ENCODE measurements around the gene SLC7A6OS. TPM values are rescaled to one million over a fixed set of nuclear protein-coding genes. Genes with fewer than 3 reads are reported as not detected.

SLC7A6OS gene
- total RNA-seq, 4 donors from 2014 or later = 8.7 to 15.7 (median 11.5) TPM

- Histone ChIP-seq H3K36me3 (peaks cover 26 to 84% (median 73%) of the 10 kb centered on the region in 4 donors), H3K4me3 (no peak overlapping the region), H3K27ac (replicated peaks in 1 of 4) (no peak overlapping the region), H3K9me3 (no peaks in the 10 kb centered on the region), H3K27me3 (no peaks in the 10 kb centered on the region), H3K4me1 (no peaks in the 10 kb centered on the region)
- 93% methylated on average over 6 of the region's 6 CpGs for WGBS
- DNase-seq (ENCODE audit: extremely low spot score) = no peak
- intact Hi-C loops (cut with DNase I) = no loop called here
- TF ChIP-seq CTCF (IDR thresholded peaks at IDR 0.05) (no peak), POLR2AphosphoS5 (IDR thresholded peaks at IDR 0.05) (no peak), POLR2A (IDR thresholded peaks at IDR 0.05; ENCODE audit: low read depth) (no peak), EP300 (IDR thresholded peaks at IDR 0.05) (no peak)
Measured at GRCh38 chr16:68319185-68319908, 8.6 kb upstream of the SLC7A6OS start.

DNA sequence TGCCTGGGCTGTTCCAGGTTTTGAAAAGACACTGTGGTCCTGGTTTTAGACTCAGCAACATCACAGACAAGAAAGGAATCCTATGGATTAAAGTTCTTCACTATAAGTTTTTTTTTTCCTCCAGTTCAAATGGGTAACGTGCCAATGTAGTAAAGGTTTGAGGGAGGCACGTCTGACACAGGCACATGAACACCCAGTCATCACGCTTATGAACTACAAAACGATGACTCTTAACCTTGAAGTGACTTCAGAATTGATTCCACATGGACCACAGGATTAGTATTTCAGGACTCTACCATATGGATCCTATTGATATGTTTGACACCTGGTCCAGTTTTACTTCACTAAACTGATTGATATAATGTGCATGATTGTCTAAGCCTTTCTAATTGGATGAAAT lies 2.4 kb upstream of the SLC7A6OS start:
- H3K36me3 ChIP-seq = peaks cover 18 to 43% (median 34%) of the 10 kb centered on the region in 4 donors
- WGBS = 77% methylated on average over 4 of the region's 4 CpGs

GRCh38 chr16:68310437-68310773 lies 341 bp downstream of the SLC7A6OS start:
- Histone ChIP-seq H3K27me3 (no peaks in the 10 kb centered on the region), H3K4me1 (peaks cover 23 to 46% (median 41%) of the 10 kb centered on the region in 4 donors), H3K9me3 (no peaks in the 10 kb centered on the region), H3K27ac (replicated peaks in 1 of 4) (peak overlapping the region; percentile 77 to 84 (median 82)), H3K4me3 (peak overlapping the region; percentile 71 to 92 (median 86)), H3K36me3 (peaks cover 4 to 46% (median 36%) of the 10 kb centered on the region in 4 donors)
- no peak for TF ChIP-seq POLR2A (IDR thresholded peaks at IDR 0.05; ENCODE audit: low read depth)
- no peak for TF ChIP-seq CTCF (IDR thresholded peaks at IDR 0.05)
- no peak for TF ChIP-seq EP300 (IDR thresholded peaks at IDR 0.05)
- TF ChIP-seq POLR2AphosphoS5 (IDR thresholded peaks at IDR 0.05) = no peak
- DNase-seq (ENCODE audit: extremely low spot score) = no peak
- intact Hi-C loops (cut with DNase I) = loop anchor here (5.0 kb wide), 1 partner anchor 48 kb away; the partner anchor contains the start of gene SLC7A6
- WGBS = no CpG with 5 or more reads among the region's 29 CpGs

More for the DNA sequence above, 2.4 kb upstream of the SLC7A6OS start:
- no peak for TF ChIP-seq POLR2A (IDR thresholded peaks at IDR 0.05; ENCODE audit: low read depth)
- TF ChIP-seq CTCF (IDR thresholded peaks at IDR 0.05) = no peak
- no peak for TF ChIP-seq POLR2AphosphoS5 (IDR thresholded peaks at IDR 0.05)
- no peak for TF ChIP-seq EP300 (IDR thresholded peaks at IDR 0.05)
- H3K27ac ChIP-seq (replicated peaks in 1 of 4) = no peak overlapping the region
- H3K9me3 ChIP-seq = no peaks in the 10 kb centered on the region
- peaks cover 23 to 46% (median 39%) of the 10 kb centered on the region in 4 donors for H3K4me1 ChIP-seq
- H3K27me3 ChIP-seq = no peaks in the 10 kb centered on the region
- no peak for DNase-seq (ENCODE audit: extremely low spot score)
- intact Hi-C loops (cut with DNase I) = loop anchor here (5.0 kb wide), 1 partner anchor 51 kb away; the partner anchor contains the start of gene SLC7A6
- no peak overlapping the region for H3K4me3 ChIP-seq

DNA sequence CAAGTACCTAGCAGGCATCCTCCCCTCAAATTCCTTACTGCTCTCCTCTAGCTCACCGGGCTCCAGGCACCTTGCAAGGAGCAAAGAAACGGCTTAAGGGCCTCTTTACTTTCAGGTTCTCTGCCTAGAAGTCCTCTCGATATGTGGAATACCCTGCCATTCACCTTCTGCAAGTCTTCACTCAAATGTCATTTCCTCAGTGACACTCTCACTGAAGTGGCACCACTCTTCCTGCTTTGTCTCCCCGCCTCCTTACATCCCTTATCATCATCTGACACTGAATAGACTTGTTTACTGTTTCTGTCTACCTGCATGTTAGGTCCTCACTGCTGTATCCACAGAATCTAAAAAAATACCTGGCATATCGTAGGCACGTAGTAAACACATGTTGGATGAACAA lies 947 bp downstream of the SLC7A6OS start:
- peak overlapping the region; percentile 71 to 92 (median 86) for H3K4me3 ChIP-seq
- whole genome bisulfite sequencing = 37% methylated on average over 6 of the region's 6 CpGs
- no peaks in the 10 kb centered on the region for H3K27me3 ChIP-seq
- peaks cover 23 to 46% (median 41%) of the 10 kb centered on the region in 4 donors for H3K4me1 ChIP-seq
- intact Hi-C loops (cut with DNase I) = loop anchor here (5.0 kb wide), 1 partner anchor 47 kb away; the partner anchor contains the start of gene SLC7A6
- H3K9me3 ChIP-seq = no peaks in the 10 kb centered on the region
- peaks cover 4 to 52% (median 40%) of the 10 kb centered on the region in 4 donors for H3K36me3 ChIP-seq
- no peak for DNase-seq (ENCODE audit: extremely low spot score)
- no peak for TF ChIP-seq POLR2A (IDR thresholded peaks at IDR 0.05; ENCODE audit: low read depth)
- H3K27ac ChIP-seq (replicated peaks in 1 of 4) = peak overlapping the region in 3 of 4 donors; percentile 77 to 84 (median 80)

GRCh38 chr16:68306633-68307032 lies 4.1 kb downstream of the SLC7A6OS start:
- WGBS = 85% methylated on average over 3 of the region's 3 CpGs
- TF ChIP-seq POLR2AphosphoS5 (IDR thresholded peaks at IDR 0.05) = no peak
- TF ChIP-seq POLR2A (IDR thresholded peaks at IDR 0.05; ENCODE audit: low read depth) = no peak
- no peak for TF ChIP-seq EP300 (IDR thresholded peaks at IDR 0.05)
- no peak for TF ChIP-seq CTCF (IDR thresholded peaks at IDR 0.05)
- no peak overlapping the region for H3K4me3 ChIP-seq
- H3K27me3 ChIP-seq = no peaks in the 10 kb centered on the region
- peaks cover 17 to 75% (median 67%) of the 10 kb centered on the region in 4 donors for H3K36me3 ChIP-seq
- intact Hi-C loops (cut with DNase I) = no loop called here
- no peak overlapping the region for H3K27ac ChIP-seq (replicated peaks in 1 of 4)
- H3K4me1 ChIP-seq = peaks cover 19 to 31% (median 26%) of the 10 kb centered on the region in 4 donors
- no peaks in the 10 kb centered on the region for H3K9me3 ChIP-seq
- no peak for DNase-seq (ENCODE audit: extremely low spot score)
